OCI-LY7 (cell line): ENCODE measurements around the gene CERS1. TPM values are rescaled to one million over a fixed set of nuclear protein-coding genes. Genes with fewer than 3 reads are reported as not detected.

Experiments used
- BruUV-seq: library from RNA; stranded (reverse); fragments of 400-500 nt; replicated peaks from 2 replicates; lab custom pipeline; 2021; lab: Mats Ljungman, UMichigan
- CTCF ChIA-PET: fragments of 300-600 bp; sonication (Branson Sonifier 250); formaldehyde crosslinking; loops from one replicate; lab custom pipeline; 2022; ENCODE audit warnings: antibody characterized with exemption; ENCODE audit not compliant: unreplicated experiment; lab: Charles Lee
- POLR2A ChIA-PET: fragments of 300-600 bp; sonication (Branson Sonifier 250); formaldehyde crosslinking; loops from one replicate; lab custom pipeline; 2022; ENCODE audit warnings: antibody characterized with exemption; lab: Charles Lee
- DNase-seq: peaks from one replicate; pipeline ENCODE4 v3.0.0-alpha.2; 2015; ENCODE audit warnings: low spot score
- H2AFZ ChIP-seq: fragments of 200-600 bp; sonication (generic), shearing (Covaris generic); 2 replicates; pipeline ENCODE4 v1.6.1; 2014; ENCODE audit warnings: mild to moderate bottlenecking, antibody characterized with exemption, low read length, moderate library complexity
- H3K27ac ChIP-seq: fragments of 200-600 bp; sonication (generic); 2 replicates; pipeline ENCODE4 v1.5.1; 2014; ENCODE audit warnings: mixed run types, low read depth, mild to moderate bottlenecking, moderate library complexity, low read length, inconsistent platforms; ENCODE audit not compliant: poor library complexity, severe bottlenecking
- H3K36me3 ChIP-seq: fragments of 200-600 bp; sonication (generic); 2 replicates; pipeline ENCODE4 v1.6.1; 2014; ENCODE audit warnings: mild to moderate bottlenecking, antibody characterized with exemption, low read length, moderate library complexity, mixed read lengths; ENCODE audit not compliant: insufficient read depth
- H3K4me1 ChIP-seq: fragments of 200-600 bp; sonication (generic); 2 replicates; pipeline ENCODE4 v1.5.1; 2014; ENCODE audit warnings: mild to moderate bottlenecking, low read length; ENCODE audit not compliant: insufficient read depth, poor library complexity, severe bottlenecking
- H3K4me2 ChIP-seq: fragments of 200-600 bp; sonication (generic); 2 replicates; pipeline ENCODE4 v1.6.1; 2014; ENCODE audit warnings: mild to moderate bottlenecking, low read length
- H3K4me3 ChIP-seq: fragments of 200-600 bp; sonication (generic); 2 replicates; pipeline ENCODE4 v1.5.1; 2014; ENCODE audit warnings: mild to moderate bottlenecking, low read depth, low read length; ENCODE audit not compliant: poor library complexity, severe bottlenecking
- H3K79me2 ChIP-seq: fragments of 200-600 bp; sonication (generic); 2 replicates; pipeline ENCODE4 v1.6.1; 2016; ENCODE audit warnings: low read depth, mild to moderate bottlenecking, low read length, moderate library complexity, mixed read lengths; ENCODE audit not compliant: insufficient read depth
- H3K9me2 ChIP-seq: fragments of 200-600 bp; sonication (generic); 2 replicates; pipeline ENCODE4 v1.6.1; 2016; ENCODE audit warnings: mild to moderate bottlenecking, low read length, mixed read lengths; ENCODE audit not compliant: insufficient read depth
- H3K9me3 ChIP-seq: fragments of 200-600 bp; sonication (generic); 2 replicates; pipeline ENCODE4 v1.6.1; 2014; ENCODE audit warnings: mild to moderate bottlenecking, mixed run types, low read length, mixed read lengths
- H4K20me1 ChIP-seq: fragments of 200-600 bp; sonication (generic); 2 replicates; pipeline ENCODE4 v1.6.1; 2014; ENCODE audit warnings: mild to moderate bottlenecking, antibody characterized with exemption, low read length, moderate library complexity, mixed read lengths; ENCODE audit not compliant: insufficient read depth
- CTCF ChIP-seq: fragments of 200-600 bp; sonication (generic); conservative IDR thresholded peaks from 2 replicates; pipeline ENCODE4 v1.5.1; 2014; ENCODE audit warnings: mild to moderate bottlenecking, antibody characterized with exemption, low read length, moderate library complexity, mixed read lengths
- EZH2phosphoT487 ChIP-seq: fragments of 200-600 bp; sonication (generic); IDR thresholded peaks from 2 replicates; pipeline ENCODE4 v1.6.1; 2018; ENCODE audit warnings: low read depth, borderline replicate concordance, mild to moderate bottlenecking, mixed run types, antibody characterized with exemption, low read length, moderate library complexity, mixed read lengths
- intact Hi-C: fragments of 100-400 bp; cut with micrococcal nuclease; formaldehyde crosslinking; loops from one replicate; pipeline ENCODE4 v1.10.0; 2022; ENCODE audit not compliant: unreplicated experiment
- total RNA-seq, 2 experiments: library from RNA; depleted of rRNA in 1 of 2; stranded (reverse); fragments of >200 nt in 1 of 2; shearing (Covaris generic) in 1 of 2; gene quantifications; 2 replicates each; pipeline ENCODE4 v1.2.3, GENCODE V29; 2014 to 2022

Gene CERS1
- total RNA-seq, 2 experiments from 2014 or later, result 0.09 TPM; not detected in 1

DNA sequence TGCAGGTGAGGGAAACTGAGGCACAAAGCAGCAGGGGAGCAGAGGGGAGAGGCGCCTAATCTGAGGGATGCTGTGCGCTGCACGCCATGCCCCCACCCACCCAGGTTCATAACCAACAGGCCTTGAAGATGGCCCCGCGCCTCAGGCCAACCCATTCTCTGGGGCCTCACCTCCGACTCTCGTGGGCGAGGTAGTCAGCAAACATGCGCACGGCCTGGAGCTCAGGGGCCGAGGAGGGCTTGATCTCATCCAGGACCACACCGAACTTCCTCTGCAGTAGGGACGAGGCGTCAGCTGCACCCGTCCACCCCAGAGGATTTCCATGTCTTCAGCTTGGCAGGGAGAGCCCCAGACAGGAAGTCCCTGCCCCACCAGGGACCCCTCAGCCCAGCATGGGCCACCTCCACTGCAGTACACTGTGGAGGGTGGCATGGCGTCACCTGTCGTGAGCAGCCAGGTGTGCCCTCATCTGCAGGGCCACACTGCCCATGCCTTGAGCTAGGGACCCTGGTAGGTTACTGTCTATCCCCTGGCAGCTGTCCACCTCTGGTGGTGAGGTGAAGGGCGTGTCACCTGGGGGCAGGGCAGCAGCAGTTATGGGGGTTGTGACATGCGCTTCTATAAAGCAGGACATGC lies 15.0 kb upstream of the CERS1 start:
- Histone ChIP-seq H3K4me2 (no peak overlapping the region), H3K36me3 (peaks cover 69% of the 10 kb centered on the region), H3K9me2 (no peaks in the 10 kb centered on the region), H3K9me3 (no peaks in the 10 kb centered on the region), H2AFZ (no peak overlapping the region), H3K4me3 (no peak overlapping the region), H3K79me2 (peaks cover 4% of the 10 kb centered on the region; the same call in 1 of the 2 replicates), H4K20me1 (no peaks in the 10 kb centered on the region), H3K27ac (no peak overlapping the region), H3K4me1 (no peaks in the 10 kb centered on the region)
- POLR2A ChIA-PET, result interaction anchor here (0.7 kb wide), 1 partner anchor 10 kb away, joined by 3 read pairs; no protein-coding TSS in a partner anchor
- no peak for DNase-seq
- CTCF ChIA-PET, result no interaction called here
- TF ChIP-seq CTCF (no peak), EZH2phosphoT487 (no peak)
- BruUV-seq, result no TSS peak
- intact Hi-C loops, result no loop called here

DNA sequence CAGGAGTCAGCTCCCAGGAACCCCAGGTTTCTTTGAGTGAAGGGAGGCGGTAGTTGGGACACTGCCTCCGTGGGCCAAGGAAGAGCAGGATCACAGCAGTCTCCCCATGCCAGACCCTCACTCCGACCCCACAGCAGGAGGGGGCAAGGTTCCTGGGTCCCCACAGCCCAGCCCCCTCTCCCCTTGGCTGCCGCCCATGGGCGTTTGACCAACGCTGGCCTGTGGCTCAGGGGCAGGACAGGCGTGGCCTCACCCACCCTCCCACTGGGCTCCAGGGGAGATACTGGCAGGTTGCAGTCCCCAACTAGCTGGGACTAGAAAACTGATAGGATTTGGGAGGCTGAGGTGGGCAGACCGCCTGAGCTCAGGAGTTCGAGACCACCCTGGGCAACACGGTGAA lies 14.1 kb upstream of the CERS1 start:
- intact Hi-C loops, result no loop called here
- H4K20me1 ChIP-seq, result no peaks in the 10 kb centered on the region
- TF ChIP-seq EZH2phosphoT487, result no peak
- no peak overlapping the region for H3K4me2 ChIP-seq
- peaks cover 60% of the 10 kb centered on the region for H3K36me3 ChIP-seq
- no TSS peak for BruUV-seq
- POLR2A ChIA-PET, result no interaction called here
- H3K79me2 ChIP-seq, result no peaks in the 10 kb centered on the region
- no peaks in the 10 kb centered on the region for H3K9me3 ChIP-seq
- H3K4me3 ChIP-seq, result no peak overlapping the region
- no peaks in the 10 kb centered on the region for H3K9me2 ChIP-seq
- no peak overlapping the region for H2AFZ ChIP-seq
- H3K4me1 ChIP-seq, result no peaks in the 10 kb centered on the region
- no peak for DNase-seq
- no peak overlapping the region for H3K27ac ChIP-seq
- CTCF ChIA-PET, result no interaction called here

DNA sequence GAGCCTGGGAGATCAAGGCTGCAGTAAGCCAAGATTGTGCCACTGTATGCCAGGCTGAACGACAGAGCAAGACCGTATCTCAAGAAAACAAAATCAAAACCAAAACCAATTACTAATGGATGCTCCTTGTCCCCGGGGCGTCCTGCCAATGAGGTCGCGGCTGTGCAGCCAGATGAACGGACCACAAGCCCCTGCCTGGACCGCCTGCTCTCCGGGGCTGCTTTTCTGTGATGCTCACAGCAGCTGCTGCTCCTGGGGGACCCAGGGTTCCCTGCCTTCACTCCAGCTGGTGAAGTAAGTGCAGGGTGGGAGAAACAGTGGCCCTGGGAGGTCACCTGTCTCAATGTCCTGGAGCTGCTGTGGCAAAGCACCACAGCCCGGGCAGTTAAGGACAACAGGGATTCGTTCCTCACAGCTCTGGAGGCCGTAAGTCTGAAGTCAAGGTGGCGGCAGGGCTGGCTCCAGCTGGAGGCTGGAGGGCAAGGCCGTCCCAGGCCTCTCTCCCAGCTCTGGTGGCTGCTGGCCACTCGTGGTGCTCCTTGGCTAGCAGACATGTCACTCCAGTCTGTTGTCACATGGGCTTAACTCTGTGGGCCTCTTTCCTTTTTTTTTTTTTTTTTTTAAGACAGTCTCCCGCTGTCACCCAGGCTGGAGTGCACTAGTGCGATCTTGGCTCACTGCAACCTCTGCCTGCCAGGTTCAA lies 13.1 kb upstream of the CERS1 start:
- no peaks in the 10 kb centered on the region for H3K9me3 ChIP-seq
- ChIA-PET CTCF (no interaction called here), POLR2A (no interaction called here)
- H3K4me2 ChIP-seq, result no peak overlapping the region
- H3K27ac ChIP-seq, result no peak overlapping the region
- H3K4me1 ChIP-seq, result no peaks in the 10 kb centered on the region
- H3K9me2 ChIP-seq, result no peaks in the 10 kb centered on the region
- H4K20me1 ChIP-seq, result no peaks in the 10 kb centered on the region
- no peak overlapping the region for H2AFZ ChIP-seq
- H3K36me3 ChIP-seq, result peaks cover 56% of the 10 kb centered on the region
- DNase-seq, result no peak
- intact Hi-C loops, result no loop called here
- BruUV-seq, result TSS peak; percentile 52
- TF ChIP-seq CTCF (no peak), EZH2phosphoT487 (no peak)
- H3K79me2 ChIP-seq, result no peaks in the 10 kb centered on the region
- H3K4me3 ChIP-seq, result no peak overlapping the region
